Mesothelial cell of epicardium (in vitro differentiated cells): ENCODE measurements around the gene TRERF1. TPM values are rescaled to one million over a fixed set of nuclear protein-coding genes. Genes with fewer than 3 reads are reported as not detected.

Experiments used
- DNase-seq, 2 experiments: peaks; one replicate each; pipeline ENCODE4 v3.0.0; 2021; ENCODE audit warnings: low spot score in 2 of 2; ENCODE audit not compliant: unreplicated experiment in 2 of 2
- H3K27ac Mint-ChIP-seq: 2 replicates; pipeline ENCODE4 v1.8.0; 2021; ENCODE audit warnings: mixed read lengths
- H3K27me3 Mint-ChIP-seq: 2 replicates; pipeline ENCODE4 v1.8.0; 2021; ENCODE audit warnings: low read depth, mixed read lengths
- H3K36me3 Mint-ChIP-seq: 2 replicates; pipeline ENCODE4 v1.8.0; 2021; ENCODE audit warnings: mixed read lengths
- H3K4me1 Mint-ChIP-seq: 2 replicates; pipeline ENCODE4 v1.8.0; 2021; ENCODE audit warnings: mixed read lengths
- H3K4me3 Mint-ChIP-seq: 2 replicates; pipeline ENCODE4 v1.8.0; 2021; ENCODE audit warnings: mild to moderate bottlenecking, moderate library complexity, mixed read lengths
- H3K9me3 Mint-ChIP-seq: 2 replicates; pipeline ENCODE4 v1.8.0; 2021; ENCODE audit warnings: mixed read lengths
- CTCF ChIP-seq: fragments of 200-600 bp; sonication (generic); IDR thresholded peaks from one replicate; pipeline ENCODE4 v1.5.0; 2021; ENCODE audit warnings: antibody characterized with exemption; ENCODE audit not compliant: unreplicated experiment
- total RNA-seq: library from RNA; stranded (reverse); gene quantifications from 3 replicates; pipeline ENCODE4 v1.2.1, GENCODE V29; 2021

TRERF1 gene
- total RNA-seq, 1 donor from 2014 or later, result 19.8 TPM

GRCh38 chr6:42322676-42323075 lies 129.1 kb downstream of the TRERF1 start:
- Mint-ChIP-seq H3K4me3 (no peak overlapping the region), H3K9me3 (peaks cover 22% of the 10 kb centered on the region), H3K4me1 (peaks cover 7% of the 10 kb centered on the region), H3K27ac (no peak overlapping the region), H3K27me3 (no peaks in the 10 kb centered on the region), H3K36me3 (peaks cover 8% of the 10 kb centered on the region)
- TF ChIP-seq CTCF, result no peak
- no peak for DNase-seq

GRCh38 chr6:42321976-42322375 lies 129.8 kb downstream of the TRERF1 start:
- peaks cover 9% of the 10 kb centered on the region for H3K4me1 Mint-ChIP-seq
- H3K27ac Mint-ChIP-seq, result no peak overlapping the region
- peaks cover 22% of the 10 kb centered on the region for H3K9me3 Mint-ChIP-seq
- no peaks in the 10 kb centered on the region for H3K27me3 Mint-ChIP-seq
- H3K4me3 Mint-ChIP-seq, result no peak overlapping the region
- H3K36me3 Mint-ChIP-seq, result peaks cover 6% of the 10 kb centered on the region
- TF ChIP-seq CTCF, result no peak
- no peak for DNase-seq

- peaks cover 6% of the 10 kb centered on the region for H3K36me3 Mint-ChIP-seq
- H3K4me3 Mint-ChIP-seq, result no peak overlapping the region
- H3K4me1 Mint-ChIP-seq, result peaks cover 13% of the 10 kb centered on the region
- no peak for TF ChIP-seq CTCF
- H3K27ac Mint-ChIP-seq, result no peak overlapping the region
- no peak for DNase-seq
- H3K27me3 Mint-ChIP-seq, result no peaks in the 10 kb centered on the region
- H3K9me3 Mint-ChIP-seq, result peaks cover 22% of the 10 kb centered on the region
These were observed 131.0 kb downstream of the TRERF1 start for GRCh38 chr6:42320762-42321161.

GRCh38 chr6:42318480-42318879 lies 133.2 kb downstream of the TRERF1 start:
- Mint-ChIP-seq H3K4me1 (peaks cover 28% of the 10 kb centered on the region), H3K27ac (no peak overlapping the region), H3K27me3 (no peaks in the 10 kb centered on the region), H3K4me3 (no peak overlapping the region), H3K36me3 (no peaks in the 10 kb centered on the region), H3K9me3 (peaks cover 8% of the 10 kb centered on the region)
- TF ChIP-seq CTCF, result no peak
- no peak for DNase-seq

GRCh38 chr6:42316981-42317380 lies 134.7 kb downstream of the TRERF1 start:
- H3K4me3 Mint-ChIP-seq, result no peak overlapping the region
- H3K9me3 Mint-ChIP-seq, result peaks cover 8% of the 10 kb centered on the region
- H3K36me3 Mint-ChIP-seq, result peaks cover under 1% of the 10 kb centered on the region
- H3K4me1 Mint-ChIP-seq, result peaks cover 33% of the 10 kb centered on the region
- no peak for DNase-seq
- TF ChIP-seq CTCF, result no peak
- no peaks in the 10 kb centered on the region for H3K27me3 Mint-ChIP-seq
- no peak overlapping the region for H3K27ac Mint-ChIP-seq
